ENCODE measurements around the gene PIP5K1B. TPM values are rescaled to one million over a fixed set of nuclear protein-coding genes. Genes with fewer than 3 reads are reported as not detected.

Gene PIP5K1B
- total and polyA plus RNA-seq, 2 donors (not counting 3 experiments of a cell fraction or from before 2014, with no cell fraction given): 0.27 TPM; not detected in 1

GRCh38 chr9:68780380-68780712 lies 75.3 kb downstream of the PIP5K1B start:
- ChIA-PET CTCF (no interaction called here), POLR2A (no interaction called here)
- TF ChIP-seq EZH2 (IDR thresholded peaks at IDR 0.05; ENCODE audit: borderline replicate concordance, low read depth, low read length, severe bottlenecking) (no peak), GATA2 (IDR thresholded peaks at IDR 0.05; ENCODE audit: insufficient read depth, insufficient read length, low read depth, low read length) (no peak), MYC (IDR thresholded peaks at IDR 0.05; ENCODE audit: low read depth, low read length) (no peak), FOS (IDR thresholded peaks at IDR 0.05; ENCODE audit: borderline replicate concordance, insufficient read depth, low read length) (no peak), POLR2A (IDR thresholded peaks at IDR 0.05; ENCODE audit: low read depth, low read length) (no peak), CTCF (IDR thresholded peaks at IDR 0.05; ENCODE audit: extremely low read depth in 1 of 2, insufficient read depth in 1 of 2, low read depth in 1 of 2, low read length in 2 of 2) (no peak), POLR2AphosphoS5 (IDR thresholded peaks at IDR 0.05; ENCODE audit: insufficient read depth, low read depth, low read length) (no peak), JUN (IDR thresholded peaks at IDR 0.05; ENCODE audit: borderline replicate concordance, insufficient read depth, insufficient read length, low read depth) (no peak)
- TF ChIP-seq, protein P1, sequence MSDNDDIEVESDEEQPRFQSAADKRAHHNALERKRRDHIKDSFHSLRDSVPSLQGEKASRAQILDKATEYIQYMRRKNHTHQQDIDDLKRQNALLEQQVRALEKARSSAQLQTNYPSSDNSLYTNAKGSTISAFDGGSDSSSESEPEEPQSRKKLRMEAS (IDR thresholded peaks at IDR 0.05; ENCODE audit: insufficient read depth, insufficient read length): no peak
- peaks cover 5% of the 10 kb centered on the region in 2 experiments for H3K27me3 ChIP-seq (ENCODE audit: control insufficient read depth in 2 of 2, insufficient read depth in 2 of 2, low read length in 2 of 2)
- peak overlapping the region; percentile 52 to 71 (median 62) for H3K4me3 ChIP-seq (replicated peaks in 1 of 3; ENCODE audit: insufficient read depth in 1 of 3, low read depth in 1 of 3, low read length in 3 of 3)
- H2AFZ ChIP-seq (ENCODE audit: low read depth, low read length): peak overlapping the region; percentile 49
- no peak for DNase-seq (ENCODE audit: low read depth, low spot score)
- H3K4me1 ChIP-seq (ENCODE audit: control insufficient read depth, extremely low read depth, insufficient read depth, low read length): peaks cover 26% of the 10 kb centered on the region
- BruUV-seq (replicated peaks): no TSS peak
- no peaks in the 10 kb centered on the region for H3K9me3 ChIP-seq (replicated peaks; ENCODE audit: control insufficient read depth, insufficient read depth, low read length)
- dilution Hi-C loops (cut with MboI; ENCODE audit: extremely low pct_ligation_motif_present, low sequenced_read_pairs): no loop called here
- peaks cover 12% of the 10 kb centered on the region for H3K79me2 ChIP-seq (ENCODE audit: control insufficient read depth, insufficient read depth, low read length)
- peak overlapping the region; percentile 98 for H3K9ac ChIP-seq (replicated peaks; ENCODE audit: extremely low read depth, insufficient read depth, low read length)
- no peak overlapping the region for H3K27ac ChIP-seq (ENCODE audit: insufficient read depth, low read depth, low read length)
- H3K4me2 ChIP-seq (ENCODE audit: insufficient read depth, low read length): peak overlapping the region; percentile 86
- H3K9me1 ChIP-seq (replicated peaks; ENCODE audit: control insufficient read depth, extremely low read depth, insufficient read depth, low read length): no peaks in the 10 kb centered on the region
- H3K36me3 ChIP-seq (ENCODE audit: control insufficient read depth in 2 of 2, extremely low read depth in 1 of 2, insufficient read depth in 2 of 2, low read length in 2 of 2): no peaks in the 10 kb centered on the region
- FAIRE-seq: no peak
- intact Hi-C loops (cut with micrococcal nuclease): loop anchor here (5.0 to 10.0 kb wide), 3 partner anchors 198 to 984 kb away; partner anchors contain the start of gene PTAR1
- peaks cover 6% of the 10 kb centered on the region for H4K20me1 ChIP-seq (replicated peaks; ENCODE audit: control insufficient read depth, extremely low read depth, insufficient read depth, low read length)
